ENCODE results near the gene PTTG1IP.

The PTTG1IP gene

DNA sequence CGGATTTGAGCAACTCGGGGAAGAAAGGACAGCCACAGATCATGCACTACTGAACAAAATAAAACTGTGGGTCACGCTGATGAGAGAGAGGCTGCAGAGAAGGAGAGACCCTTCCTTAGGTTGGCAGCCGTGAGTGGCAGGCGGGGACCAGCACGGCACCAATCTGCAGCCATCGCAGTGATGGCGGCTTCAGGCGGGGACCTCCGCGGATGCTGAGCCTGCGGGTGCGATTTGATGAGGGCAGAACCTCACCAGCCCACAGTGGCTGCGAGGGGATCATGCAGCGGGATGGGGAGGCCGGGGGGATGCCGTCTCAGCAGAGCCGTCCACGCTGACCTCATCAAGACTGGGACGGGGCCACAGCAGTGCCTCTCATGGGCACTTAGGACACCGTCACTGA is 35.4 kb upstream of the PTTG1IP start:
- FAIRE-seq, result no peak

DNA sequence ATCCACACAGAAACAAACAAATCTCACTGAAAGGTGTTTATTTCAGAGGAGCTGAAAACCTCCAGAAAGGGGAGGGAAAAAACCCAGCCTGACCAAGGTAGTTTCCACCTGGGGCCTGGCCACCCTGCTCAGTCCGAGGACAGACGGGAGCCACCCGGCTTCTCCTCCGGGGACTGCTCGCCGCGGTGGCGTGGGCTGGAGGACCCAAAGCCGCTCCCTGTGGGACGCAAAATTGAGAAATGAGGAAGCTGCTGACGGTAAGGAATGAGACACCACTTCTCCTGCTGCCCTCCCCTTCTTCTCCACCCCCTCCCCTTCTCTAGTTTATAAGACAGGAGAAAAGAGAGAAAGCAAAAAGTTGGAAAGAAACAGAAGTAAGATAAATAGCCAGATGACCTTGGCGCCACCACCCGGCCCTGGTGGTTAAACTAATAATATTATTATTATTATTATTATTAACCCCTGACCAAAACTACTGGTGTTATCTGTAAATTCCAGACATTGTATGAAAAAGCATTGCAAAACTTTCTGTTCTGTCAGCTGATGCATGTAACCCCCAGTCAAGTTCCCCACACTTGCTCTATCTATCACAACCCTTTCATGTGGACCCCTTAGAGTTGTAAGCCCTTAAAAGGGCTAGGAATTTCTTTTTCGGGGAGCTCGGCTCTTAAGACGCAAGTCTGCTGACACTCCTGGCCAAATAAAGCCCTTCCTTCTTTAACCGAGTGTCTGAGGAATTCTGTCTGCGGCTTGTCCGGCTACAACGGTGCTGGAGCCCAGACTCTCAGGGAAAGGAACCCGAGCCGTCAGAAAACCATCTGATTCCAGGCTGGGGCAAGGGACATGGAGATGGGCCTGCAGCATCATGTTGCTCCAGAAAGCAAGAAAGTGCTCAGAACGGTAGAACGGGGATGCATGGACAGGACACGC is 34.7 kb upstream of the PTTG1IP start:
- no peak for FAIRE-seq

DNA sequence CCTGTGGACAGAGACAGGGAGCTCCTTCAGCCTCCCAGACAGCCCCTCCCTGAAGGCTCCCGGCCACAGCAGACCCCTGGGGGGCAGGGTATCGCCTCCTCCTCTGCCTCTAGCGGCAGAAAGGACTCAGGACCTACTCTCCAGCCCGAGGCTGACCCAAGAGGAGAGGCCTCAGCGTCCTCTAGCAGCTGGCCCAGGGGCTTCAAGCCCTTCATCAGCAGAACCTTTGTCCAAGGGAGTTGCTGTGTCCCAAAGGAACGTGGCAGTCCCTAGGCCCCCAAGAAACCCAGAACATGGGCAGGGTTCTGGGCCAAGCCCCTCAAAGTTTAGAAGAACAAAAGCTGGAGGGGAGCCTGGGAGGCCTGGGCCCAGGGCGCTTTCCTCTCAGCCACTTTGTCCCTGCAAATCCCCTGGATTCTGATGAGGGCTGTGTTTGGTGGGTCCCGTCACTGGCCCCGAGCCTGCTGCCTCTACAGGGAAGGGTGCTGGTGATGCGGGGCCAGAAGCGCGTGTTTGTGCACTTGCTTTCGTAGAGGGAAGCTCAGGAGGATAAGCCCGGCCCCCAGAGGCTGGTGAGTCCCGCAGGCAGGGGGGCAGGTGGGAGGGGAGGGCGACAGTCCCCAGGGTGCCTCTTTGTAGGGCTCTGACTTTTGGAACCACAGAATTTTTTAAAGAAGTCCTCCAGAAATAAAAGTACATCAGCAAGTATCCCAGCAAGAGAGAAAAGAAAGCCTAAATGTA is 33.9 kb upstream of the PTTG1IP start:
- no peak for FAIRE-seq

DNA sequence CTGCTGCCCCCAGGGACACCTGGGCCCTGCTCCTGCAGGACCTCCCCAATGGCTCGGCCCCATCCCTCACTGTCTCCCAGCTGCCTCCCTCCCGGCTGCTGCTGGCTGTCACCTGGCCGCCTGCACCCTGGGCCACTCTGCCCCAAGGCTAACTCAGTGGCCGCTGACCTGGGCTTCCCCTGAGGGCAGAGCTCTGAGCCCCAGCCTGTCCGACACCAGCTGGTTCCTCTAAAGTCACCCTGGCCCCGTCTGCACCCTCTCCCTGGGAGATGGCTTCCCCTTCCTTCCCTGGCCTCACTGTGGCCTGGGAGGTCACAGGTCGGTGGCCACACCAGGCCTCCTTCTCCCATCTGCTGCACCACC is 32.2 kb upstream of the PTTG1IP start:
- no peak for FAIRE-seq

DNA sequence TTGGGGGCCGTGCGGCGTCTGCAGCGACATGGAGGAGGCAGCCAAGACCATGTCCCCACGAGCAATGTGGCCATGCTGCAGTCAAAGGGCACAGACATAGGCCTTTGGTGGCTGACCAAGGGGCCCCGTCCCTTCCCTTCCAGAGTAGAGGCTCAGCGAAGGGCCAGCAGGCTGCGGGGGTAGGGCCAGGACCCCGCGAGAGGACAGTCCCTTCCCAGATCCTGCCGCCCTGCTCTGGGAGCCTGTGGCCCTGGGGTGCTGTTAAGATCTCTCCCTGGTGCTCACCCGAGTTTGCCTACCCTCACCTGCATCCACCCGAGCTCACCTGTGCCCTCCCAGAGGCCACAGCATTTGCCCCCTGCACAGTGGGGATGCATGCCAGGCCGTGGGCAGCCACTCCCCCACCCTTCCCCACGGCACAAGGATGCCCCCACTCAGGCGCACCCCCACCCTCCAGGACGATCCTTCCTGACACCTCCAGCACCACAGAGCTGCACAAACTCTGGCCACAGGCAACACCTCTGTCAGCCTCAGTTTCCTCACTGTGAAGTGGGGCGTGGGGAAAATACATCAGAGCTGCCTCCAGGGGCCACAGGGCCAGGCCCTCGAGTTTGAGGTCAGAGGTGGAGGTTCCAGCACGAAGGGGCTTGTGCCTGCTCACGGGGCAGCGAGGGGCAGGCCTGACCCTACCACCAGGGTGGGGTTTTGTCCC is 31.7 kb upstream of the PTTG1IP start:
- FAIRE-seq, result no peak

DNA sequence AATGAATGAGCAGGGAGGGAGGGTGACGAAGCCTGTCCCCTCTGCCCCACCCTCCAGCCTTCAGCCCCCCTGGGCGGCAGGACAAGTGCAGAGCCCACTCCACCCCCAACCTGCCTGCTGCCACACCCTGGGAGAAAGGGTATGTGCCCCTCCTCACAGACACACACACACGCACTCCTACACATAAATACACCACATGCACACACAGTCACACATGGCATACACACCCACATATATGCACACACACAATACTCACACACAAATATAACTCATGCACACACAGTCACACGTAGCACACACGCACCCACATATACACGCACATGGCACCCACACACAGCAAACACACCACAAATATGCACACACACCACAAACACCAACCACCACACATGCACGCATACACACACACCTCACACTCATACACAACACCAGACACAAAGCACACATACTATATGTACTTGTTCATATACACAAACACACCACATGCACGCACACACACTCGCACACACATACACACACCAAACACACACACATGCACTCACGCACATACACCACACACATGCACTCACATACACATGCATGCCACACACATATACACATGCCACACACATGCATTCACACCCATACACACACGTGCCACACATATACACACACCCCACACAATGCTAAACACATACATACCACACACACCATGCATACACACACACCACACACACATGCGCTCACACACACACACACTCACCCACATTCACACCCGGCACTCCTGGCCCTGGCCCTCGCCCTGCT is 30.8 kb upstream of the PTTG1IP start:
- no peak for FAIRE-seq

DNA sequence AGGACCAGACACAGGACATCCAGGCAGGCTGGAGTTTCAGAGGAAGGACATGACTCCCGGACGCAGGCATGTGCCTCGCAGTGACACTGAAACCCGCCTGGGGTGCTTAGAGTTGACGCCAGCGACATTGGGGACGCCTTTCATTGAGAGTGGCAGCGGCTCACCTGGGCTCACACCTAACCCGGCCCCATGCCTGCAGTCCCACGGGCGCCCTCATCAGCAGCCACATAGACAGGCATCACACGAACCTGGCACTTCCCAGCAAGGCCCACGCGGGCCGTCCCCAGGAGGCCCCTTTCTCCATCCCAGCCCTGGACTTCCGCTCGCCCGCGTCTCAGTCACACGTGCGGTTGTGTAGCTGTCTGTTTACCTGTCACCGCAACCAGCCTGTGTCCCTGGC is 30.2 kb upstream of the PTTG1IP start:
- no peak for FAIRE-seq

DNA sequence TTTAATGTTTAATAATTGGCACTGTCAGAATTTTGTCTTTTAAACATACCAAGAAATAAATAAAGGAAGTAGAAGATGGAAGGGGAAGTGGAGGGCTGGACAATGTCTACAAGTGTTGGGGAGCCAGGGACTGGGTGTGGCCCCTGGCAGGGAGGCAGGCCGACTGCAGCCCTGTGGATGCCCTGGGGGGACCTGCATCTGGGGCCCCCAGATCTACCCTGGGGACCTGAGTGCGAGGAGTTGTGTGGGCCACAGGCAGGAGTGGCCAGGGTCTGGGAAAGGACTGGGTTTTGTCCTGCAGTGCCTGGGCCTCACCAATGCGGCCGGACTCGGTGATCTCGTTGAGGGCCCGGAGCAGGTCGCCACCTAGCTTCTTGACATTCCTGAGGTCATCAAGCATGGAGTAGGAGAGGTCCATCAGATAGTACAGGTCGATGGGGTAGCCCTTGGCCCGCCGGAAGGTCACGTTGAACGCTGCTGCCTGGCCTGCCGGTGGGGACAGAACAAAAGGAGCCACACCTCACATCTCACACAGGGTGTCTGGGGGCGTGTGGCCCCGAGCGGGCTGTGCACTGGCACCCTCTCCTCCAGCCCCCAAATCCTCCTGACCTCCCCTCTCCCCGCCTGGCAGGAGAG is 29.7 kb upstream of the PTTG1IP start:
- no peak for FAIRE-seq

DNA sequence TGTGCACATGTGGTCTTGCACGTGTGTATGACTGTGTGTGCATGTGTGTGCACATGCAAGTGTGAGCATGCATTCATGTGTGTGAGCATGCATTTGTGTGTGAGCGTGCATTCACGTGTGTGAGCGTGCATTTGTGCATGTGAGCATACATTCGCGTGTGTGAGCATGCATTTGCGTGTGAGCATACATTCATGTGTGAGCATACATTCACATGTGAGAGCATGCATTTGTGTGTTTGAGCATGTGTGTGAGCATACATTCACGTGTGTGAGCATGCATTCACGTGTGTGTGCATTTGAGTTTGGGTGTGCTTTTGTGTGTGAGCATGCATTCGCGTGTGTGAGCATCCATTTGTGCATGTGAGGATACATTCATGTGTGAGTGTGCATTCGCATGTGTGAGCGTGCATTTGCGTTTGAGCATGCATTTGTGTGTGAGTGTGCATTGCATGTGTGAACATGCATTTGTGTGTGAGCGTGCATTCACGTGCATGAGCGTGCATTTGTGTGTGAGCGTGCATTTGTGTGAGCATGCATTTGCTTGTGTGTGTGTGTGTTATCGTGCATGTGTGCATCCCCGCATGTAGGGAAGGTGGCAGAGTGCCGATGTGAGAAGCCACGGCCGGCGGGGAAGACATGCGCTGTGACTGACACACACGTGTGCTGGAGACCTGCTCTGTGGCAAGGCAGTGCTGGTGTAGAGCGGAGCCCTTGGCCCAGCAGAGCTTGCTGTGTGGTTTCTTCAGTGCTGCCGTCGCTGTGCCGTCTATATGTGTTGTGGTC is 29.0 kb upstream of the PTTG1IP start:
- FAIRE-seq, result no peak

DNA sequence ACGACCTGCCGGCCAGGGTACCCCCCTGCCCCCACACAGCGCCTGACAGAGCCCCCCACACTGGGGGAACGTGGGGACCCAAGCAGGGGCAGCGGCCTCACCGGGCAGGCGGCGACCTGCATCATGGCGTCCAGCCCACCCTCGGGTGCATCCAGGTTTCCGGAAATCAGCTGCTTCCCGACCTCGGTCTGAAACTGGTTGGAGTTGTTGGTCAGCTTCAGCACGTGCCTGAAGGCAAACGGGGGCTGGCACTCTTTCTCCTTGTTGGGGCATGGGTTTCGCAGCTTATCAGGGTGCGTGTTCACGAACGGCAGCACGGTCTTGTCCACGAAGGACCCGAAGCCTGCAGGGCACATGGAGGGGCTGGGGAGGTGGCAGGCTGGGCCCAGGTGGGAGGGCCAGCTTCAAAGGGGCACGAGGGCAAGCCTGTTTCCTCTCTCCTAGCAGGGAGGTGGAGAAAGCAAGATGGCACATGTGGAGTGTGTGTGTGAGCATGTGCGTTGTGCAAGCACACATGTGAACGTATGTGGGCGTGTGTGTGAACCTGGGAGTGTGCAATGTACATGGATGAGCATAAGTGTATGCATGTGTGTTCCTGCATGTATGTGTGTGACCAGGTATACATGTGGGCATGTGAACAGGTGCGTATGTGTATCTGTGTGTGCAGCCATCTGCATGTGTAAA is 28.0 kb upstream of the PTTG1IP start:
- no peak for FAIRE-seq

DNA sequence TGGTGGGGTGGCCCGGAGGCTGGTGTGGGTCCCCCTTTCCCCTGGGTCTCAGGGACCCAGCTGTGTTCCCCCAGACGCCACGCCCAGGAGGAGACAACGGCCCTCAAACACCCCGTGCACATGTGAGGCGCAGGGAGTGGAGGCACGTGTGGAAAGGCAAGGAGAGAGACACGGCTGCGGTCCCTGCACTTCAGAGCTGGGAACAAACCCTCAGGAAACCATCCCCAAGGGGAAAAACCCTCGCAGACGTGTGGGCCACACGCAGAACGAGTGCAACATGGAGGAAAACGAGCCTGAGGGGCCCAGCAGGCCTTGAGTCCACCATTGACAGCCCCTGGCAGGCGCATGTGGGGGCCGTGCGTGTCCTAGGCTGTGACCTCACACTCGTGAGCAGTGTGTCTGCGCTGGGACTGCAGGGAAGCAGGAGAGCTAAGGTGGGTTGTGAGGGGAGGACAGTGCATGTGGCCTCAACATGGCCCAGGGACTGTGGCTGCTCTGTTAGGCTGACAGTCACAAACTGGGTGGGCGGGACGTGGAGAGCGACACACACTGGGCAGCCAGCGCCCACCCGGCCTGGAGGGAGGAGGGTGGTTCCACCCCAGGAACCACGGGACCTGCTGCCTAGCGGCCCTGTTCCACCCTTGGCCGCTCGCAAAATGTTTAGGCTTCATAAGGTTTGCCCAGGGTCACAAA is 27.2 kb upstream of the PTTG1IP start:
- no peak for FAIRE-seq

DNA sequence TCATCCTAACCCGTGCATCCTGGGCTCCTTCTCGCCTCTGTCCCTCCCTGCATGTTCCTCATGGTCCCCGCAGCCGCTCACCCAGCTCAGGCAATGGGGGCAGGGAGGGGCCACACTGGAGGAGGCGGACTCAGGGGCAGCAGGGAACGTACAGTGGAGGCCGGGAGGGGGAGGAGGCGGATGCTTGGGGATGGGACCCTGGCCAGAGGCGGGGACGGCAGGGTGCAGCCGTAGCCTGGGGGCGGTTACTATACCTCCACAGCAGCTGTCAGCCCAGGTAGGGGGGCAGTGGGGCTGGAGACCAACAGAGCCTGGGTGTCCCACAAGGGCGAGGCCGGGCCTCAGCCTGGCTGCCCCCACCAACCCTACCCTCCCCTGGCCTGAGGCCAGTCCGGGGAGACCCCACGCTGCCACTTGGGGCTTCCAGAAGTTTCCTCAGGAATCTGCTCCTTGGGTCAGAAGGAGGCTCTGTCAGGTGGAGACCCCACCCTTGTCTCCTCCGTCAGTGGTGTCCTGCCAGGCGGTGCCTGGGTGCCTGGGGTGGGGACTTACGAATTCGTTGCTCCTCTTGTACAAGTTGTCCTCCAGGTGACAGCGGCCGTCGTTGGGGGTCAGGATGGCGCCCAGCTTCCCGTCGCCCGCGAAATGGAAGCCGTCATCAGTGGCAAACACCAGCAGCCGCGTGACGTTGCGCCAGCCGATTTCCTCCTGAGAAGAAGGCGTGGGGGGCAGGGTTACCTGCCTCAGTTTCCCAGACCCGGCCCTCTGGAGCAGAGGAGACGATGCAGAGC is 26.5 kb upstream of the PTTG1IP start:
- no peak for FAIRE-seq

DNA sequence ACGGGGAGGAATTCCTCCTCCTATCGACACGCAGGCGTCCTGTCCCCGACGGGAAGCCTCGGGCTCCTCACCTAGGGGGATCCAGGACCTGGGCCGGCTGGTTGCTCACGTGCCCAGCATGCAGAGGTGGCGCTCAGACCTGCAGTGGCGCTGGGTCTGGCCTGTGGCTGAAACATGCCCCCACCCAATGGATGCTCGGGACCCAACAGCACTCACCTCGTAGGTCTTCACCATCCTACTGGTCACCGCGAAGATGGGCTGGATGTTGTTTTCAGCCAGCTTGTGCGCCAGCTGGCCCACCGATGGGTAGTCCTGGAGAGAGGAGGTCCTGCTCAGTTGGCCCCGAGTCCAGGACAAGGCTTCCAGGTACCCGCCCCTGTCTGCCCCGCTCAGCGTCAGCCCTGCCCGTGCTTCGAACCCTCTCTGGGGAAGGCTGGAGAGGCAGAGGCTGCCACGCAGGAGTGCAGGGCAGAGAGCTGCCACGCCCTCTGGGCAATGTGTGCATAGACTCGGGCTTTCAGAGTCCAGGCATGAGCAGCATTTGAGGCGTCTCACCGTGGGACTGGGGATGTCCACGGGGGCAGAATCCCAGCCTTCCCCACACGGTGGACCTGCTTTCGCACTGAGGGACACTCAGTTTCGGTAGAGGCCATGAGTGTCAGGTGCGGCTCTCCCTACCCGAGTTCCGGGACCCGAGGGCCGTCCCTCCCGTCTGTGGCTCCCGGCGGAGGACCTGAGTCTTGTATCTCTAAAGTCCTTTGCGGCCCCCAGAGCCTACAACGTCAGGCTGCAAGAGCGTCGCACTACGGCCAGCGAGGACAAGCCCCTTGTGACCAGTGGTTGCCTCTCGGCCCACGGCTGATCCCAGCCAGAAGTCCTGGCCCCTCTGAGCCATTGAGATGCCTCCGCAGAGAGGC is 25.6 kb upstream of the PTTG1IP start:
- no peak for FAIRE-seq

DNA sequence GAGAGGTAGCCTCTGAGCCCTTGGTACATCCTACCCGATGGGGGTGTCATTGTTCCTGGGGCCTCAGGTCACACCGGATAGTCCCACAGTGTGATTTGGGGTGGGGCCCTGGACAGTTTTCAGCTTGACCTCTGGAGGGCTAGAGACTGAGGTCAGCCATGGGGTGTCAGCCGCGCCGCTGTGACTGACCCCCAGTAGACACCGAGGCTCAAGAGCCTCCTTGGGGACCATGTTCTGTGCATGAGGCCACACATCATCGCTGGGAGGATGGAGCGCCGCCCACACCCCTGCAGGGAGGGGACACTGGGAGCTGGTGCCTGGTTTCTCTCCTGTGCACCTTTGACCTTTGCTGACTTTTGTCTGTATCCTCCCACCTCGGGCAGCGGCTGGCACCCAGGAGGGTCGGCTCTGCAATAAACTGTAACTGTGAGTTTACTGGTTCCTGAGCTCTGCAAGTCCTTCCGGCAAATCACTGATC is 24.6 kb upstream of the PTTG1IP start:
- no peak for FAIRE-seq

DNA sequence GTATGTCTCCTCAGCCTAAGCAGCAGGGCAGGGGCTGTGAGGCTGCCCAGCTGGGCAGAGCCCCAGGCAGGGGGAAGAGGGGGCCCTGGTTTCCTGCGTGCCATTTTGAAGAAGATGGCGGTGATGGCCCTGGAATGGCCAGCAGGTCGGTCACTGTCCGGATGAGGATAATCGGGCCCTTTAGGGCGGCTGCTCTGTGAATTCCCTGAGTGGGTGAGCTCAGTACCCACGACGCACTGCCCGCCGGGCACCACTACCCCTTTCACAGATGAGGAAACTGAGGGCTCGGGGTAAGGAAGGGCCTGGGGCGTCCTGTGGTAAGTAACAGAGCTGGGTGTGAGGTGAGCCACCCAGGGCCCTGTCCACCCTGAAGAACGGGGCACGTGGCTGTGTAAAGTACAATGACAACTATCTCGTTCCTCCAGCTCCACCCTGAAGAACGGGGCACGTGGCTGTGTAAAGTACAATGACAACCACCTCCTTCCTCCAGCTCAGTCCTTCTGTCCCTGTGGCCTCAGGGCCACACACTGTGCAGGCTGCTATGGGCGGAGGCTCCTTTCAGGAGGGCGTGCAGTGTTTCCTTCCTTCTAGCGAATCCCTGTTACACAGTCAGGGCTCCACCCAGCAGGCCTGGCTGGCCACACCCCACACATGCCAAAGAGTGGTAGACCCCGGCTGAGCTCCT is 24.0 kb upstream of the PTTG1IP start:
- no peak for FAIRE-seq

DNA sequence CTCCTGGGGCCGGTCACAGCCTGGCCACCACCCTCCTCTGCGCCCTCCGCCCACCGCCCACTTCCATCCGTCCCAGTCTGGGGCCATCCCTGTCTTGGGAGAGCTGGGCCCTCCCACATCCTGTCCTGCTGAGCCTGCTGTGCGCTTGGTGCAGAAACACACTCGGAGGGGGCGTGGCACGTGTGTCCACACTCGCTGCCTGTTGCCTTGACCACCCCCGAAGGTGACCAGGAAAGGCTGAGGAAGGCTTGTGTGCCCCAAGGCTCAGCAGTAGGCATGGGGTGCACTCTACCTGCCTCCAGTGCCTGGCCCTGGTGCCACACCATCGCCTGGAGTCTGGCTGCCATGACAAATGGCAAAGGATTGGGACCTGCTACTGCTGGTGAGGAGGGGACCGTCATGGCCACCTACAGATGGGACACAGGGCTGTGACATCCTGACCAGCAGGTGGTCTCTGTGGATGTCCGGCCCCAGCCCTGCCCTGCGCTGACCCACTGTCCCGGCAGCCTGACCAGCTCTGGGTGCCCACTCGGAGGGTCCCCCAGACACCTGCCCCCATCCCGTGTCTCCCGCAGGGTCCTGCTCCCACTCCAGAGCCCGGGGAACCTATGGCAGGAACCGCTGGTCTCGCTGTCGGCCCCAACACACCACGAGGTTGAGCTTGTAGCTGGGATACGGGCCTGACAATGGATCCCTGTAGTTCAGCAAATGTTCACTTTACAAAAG is 23.2 kb upstream of the PTTG1IP start:
- FAIRE-seq, result no peak

DNA sequence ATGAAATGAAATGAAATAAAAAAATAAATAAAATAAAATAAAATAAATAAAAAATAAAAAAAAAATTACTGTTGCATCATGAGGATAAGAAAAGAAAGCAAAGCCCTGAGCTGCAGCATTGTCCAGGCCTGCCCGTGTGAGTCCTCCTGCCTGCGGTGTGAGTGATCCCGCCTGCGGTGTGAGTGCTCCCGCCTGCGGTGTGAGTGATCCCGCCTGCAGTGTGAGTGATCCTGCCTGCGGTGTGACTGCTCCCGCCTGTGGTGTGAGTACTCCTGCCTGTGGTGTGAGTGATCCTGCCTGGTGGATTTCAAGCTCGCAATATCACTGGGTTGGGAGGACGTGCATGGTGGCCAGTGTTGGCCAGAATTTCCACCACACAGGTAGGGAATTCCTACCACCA is 22.4 kb upstream of the PTTG1IP start:
- no peak for FAIRE-seq
